Endometrial microvascular endothelial cells (primary cell): ENCODE data around the gene PSPC1. TPM values are rescaled to one million over a fixed set of nuclear protein-coding genes. Genes with fewer than 3 reads are reported as not detected.
"Not testable (repeated sequence)": the region's sequence is repeated elsewhere in the genome, so short reads cannot be mapped to it uniquely, and the experiment has no call there.

Experiments
- in situ Hi-C: cut with HindIII; loops from 2 replicates; pipeline ENCODE4 v1.10.0; 2017; ENCODE audit warnings: low sequenced_read_pairs, low pct_unique_long_range_greater_than_20kb; ENCODE audit errors: inconsistent ontology term
- total RNA-seq: library from RNA; depleted of rRNA; stranded (reverse); fragments of >200 nt; gene quantifications from one replicate; pipeline ENCODE4 v1.2.3, GENCODE V29; 2015; ENCODE audit errors: inconsistent ontology term

Gene PSPC1, protein sequence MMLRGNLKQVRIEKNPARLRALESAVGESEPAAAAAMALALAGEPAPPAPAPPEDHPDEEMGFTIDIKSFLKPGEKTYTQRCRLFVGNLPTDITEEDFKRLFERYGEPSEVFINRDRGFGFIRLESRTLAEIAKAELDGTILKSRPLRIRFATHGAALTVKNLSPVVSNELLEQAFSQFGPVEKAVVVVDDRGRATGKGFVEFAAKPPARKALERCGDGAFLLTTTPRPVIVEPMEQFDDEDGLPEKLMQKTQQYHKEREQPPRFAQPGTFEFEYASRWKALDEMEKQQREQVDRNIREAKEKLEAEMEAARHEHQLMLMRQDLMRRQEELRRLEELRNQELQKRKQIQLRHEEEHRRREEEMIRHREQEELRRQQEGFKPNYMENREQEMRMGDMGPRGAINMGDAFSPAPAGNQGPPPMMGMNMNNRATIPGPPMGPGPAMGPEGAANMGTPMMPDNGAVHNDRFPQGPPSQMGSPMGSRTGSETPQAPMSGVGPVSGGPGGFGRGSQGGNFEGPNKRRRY
- total RNA-seq = 61.0 TPM

DNA sequence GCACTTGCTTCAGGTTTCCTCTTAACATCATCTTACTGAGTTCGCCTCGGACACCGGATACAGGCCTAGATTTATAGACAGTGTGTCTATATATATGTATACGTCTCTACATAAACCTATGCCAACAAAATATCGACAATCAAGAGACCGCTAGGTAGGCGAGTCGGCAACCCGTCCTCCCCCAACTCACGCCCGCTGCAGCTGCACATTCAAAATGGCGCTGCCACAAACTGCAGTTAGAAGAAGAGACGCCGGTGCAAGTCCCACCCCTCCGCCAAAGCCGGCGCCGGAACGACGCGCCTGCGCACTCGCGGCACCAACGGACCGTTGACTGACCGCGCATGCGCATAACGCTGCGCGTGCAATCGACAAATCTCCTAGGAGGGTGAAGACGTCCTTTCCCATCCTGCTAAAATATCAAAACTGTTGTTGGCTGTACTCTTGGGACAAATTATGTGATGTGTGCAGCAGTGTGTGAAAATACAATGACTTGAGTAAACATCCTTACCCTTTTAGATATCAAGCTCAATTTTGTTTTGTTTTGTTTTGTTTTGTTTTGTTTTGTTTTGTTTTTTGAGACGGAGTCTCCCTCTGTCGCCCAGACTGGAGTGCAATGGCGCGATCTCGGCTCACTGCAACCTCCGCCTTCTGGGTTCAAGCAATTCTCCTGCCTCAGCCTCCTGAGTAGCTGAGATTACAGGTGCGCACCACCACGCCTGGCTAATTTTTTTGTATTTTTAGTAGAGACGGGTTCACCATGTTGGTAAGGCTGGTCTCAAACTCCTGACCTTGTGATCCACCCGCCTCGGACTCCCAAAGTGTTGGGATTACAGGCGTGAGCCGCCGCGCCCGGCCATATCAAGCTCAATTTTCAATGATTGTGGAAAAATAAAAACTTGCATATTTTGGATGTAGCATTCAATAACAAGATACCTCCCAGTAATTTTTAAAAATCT lies at the start of gene PSPC1:
PSPC1 (minus strand) TSS at position 219 of the 956 bp plus-strand sequence; CDS start at position 31, 188 bp downstream.
- in situ Hi-C loops = not testable (repeated sequence)

- in situ Hi-C loops = no loop called here
Measured at GRCh38 chr13:19822673-19823072, 39.9 kb upstream of the PSPC1 start.

DNA sequence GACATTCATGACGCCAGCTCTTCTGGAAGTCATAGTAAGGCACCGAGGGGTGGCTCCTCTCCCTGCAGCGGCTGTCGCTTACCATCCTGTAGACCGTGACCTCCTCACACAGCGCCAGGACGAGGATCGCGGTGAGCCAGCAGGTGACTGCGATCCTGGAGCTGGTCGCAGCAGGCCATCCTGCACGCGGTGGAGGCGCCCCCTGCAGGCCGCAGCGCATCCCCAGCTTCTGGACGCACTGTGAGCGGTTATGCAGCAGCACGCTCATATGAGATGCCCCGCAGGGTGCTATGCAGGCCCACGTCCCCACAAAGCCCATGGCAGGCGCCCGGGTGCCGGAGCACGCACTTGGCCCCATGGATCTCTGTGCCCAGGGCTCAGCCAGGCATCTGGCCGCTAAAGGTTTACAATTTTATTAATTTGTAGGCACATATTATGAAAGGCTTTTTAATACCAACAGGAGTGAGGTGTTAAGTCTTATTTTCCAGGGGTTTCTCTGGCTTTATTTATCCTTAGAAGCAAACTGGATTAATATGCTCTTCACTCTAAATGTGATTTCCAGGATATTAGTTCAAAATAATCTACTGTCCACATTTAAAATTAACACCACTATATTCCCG lies 35.6 kb upstream of the PSPC1 start:
- in situ Hi-C loops = no loop called here

GRCh38 chr13:19817510-19818158 lies 34.9 kb upstream of the PSPC1 start:
- in situ Hi-C loops = no loop called here

DNA sequence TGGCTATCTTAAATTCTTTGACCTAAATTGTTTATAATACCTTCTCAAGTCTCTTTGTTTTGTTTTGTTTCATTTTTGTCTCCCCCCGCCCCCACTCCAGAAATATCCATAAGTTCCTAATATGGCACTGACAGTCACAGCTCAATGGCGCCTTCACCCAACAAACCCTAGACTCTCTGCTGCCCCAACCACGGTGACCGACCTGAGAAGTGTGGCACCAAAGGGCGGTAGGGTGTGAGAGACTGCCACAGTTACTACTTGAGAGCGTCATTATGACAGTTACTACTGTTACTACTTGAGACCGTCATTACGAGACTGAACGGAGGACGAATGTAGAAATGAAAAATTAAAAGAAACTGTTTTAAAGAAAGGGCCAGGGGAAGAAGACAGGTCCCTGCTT lies 34.4 kb upstream of the PSPC1 start:
- in situ Hi-C loops = no loop called here

- in situ Hi-C loops = not testable (repeated sequence)
Measured at GRCh38 chr13:19815842-19816241, 33.1 kb upstream of the PSPC1 start.

DNA sequence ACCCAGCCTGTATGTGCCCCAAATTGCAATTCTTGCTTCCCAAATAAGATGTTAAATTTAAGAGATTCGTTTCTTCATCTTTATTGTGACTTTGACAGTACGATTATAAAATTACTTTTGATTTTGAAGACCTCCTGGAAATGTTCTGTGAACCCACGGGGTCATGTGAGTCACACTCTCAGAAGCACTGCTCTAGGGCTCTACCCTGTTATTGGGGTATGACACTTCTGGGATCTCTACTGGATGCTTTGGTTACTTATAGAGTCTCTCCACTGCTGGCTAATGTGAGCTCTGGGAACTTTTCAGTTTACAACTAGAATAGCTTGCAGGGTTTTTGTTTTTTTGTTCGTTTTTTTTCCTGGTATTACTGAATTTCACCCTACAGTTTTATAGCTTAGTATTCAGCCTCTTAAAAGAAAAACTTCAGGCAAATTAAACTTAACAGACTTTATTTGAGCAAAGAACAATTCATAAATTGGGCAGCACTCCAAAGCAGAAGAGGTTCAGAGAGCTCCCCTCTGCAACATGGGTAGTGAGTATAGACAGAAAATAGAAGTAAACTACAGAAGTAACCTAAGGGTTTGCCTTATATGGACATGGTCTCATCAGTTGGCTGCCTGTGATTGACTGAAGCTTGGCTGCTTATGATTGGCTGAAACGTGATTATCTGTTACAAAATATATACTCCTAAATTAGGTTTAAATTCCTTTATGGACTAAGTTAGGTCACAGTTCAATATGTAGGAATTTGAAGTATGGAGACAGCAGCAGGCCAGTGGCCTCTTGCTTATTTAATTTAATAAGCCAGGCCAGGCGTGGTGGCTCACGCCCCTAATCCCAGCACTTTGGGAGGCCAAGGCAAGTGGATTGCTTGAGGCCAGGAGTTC lies 28.5 kb upstream of the PSPC1 start:
- in situ Hi-C loops = no loop called here

- in situ Hi-C loops = no loop called here
Measured at GRCh38 chr13:19810151-19810550, 27.4 kb upstream of the PSPC1 start.

DNA sequence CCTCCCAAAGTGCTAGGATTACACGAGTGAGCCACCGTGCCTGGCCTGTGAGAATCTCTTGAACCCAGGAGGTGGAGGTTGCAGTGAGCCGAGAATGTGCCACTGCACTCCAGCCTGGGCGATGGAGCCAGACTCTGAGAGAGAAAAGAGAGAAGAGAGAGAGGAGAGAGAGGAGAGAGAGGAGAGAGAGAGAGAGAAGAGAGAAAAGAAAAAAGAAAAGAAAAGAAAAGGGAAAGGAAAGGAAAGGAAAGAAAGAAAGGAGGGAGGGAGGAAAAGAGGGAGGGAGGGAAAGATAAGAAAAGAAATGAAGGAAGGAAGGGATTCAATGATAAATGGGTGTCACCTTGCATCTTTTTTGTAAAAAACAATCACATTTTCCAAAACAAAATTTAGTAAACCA lies 23.0 kb upstream of the PSPC1 start:
- in situ Hi-C loops = no loop called here

DNA sequence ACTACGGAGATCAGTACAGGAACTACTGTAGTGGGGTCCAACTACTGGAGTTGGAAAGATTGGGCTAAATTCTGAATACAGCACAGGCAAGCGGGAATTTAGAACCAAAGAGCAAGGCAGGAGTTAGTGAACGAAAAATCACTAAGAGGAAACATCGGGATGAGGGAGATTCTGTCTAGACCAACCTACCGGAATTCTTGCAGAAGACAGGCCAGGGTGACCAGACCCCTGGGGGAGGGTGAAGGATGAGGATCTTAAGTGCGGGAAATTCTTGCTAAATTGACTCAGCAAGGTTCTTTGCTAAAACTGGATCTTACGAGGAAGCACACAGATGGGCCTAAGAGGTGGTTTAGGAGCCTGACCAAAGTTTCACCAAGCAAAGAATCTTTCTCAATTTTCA lies 13.2 kb upstream of the PSPC1 start:
- in situ Hi-C loops = no loop called here

GRCh38 chr13:19794631-19795030 lies 11.9 kb upstream of the PSPC1 start:
- in situ Hi-C loops = no loop called here

DNA sequence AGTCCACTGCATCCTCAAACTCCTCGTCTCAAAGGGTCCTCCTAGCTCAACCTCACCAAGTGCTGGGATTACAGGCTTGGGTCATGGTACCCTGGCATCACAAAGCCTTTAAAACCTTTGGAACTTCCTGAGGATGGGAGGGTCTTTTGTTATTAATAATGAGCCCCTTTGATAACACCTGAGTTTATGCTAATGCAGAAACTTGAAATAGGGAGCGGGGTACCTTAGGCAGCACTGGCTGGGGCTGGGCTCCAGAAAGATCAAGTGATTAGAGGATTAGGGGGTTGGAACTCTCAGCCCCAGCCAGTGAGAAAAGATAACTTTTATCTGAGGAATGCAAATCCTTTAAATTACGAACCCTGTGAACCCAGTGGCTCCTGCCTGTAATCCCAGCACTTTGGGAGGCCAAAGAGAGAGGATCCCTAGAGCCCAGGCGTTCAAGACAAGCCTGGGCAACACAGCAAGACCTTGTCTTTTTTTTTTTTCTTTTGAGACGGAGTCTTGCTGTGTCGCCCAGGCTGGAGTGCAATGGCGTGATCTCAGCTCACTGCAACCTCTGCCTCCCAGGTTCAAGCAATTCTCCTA lies 9.3 kb upstream of the PSPC1 start:
- in situ Hi-C loops = no loop called here

DNA sequence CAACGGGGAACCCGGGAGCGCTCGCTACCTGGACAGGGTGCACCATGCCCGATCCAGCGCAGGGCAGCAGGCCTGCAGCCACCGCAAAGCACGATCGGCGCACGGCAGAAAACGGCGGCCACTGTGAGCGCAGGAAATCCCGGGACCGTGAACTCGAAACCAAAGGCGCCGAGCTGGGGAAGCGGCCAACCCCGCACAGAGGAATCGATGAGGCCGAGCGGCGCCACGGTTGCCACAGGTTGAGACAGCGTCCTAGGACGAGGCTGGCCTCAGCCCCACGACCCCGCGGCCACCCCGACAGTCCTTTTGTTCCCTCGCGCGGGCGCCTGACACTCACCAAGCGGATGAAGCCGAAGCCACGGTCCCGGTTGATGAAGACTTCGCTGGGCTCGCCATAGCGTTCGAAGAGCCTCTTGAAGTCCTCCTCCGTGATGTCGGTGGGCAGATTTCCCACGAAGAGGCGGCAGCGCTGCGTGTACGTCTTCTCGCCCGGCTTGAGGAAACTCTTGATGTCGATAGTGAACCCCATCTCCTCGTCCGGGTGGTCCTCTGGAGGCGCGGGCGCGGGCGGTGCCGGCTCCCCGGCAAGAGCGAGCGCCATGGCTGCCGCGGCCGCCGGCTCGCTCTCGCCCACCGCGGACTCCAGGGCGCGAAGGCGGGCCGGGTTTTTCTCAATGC lies 557 bp downstream of the PSPC1 start:
- in situ Hi-C loops = no loop called here

DNA sequence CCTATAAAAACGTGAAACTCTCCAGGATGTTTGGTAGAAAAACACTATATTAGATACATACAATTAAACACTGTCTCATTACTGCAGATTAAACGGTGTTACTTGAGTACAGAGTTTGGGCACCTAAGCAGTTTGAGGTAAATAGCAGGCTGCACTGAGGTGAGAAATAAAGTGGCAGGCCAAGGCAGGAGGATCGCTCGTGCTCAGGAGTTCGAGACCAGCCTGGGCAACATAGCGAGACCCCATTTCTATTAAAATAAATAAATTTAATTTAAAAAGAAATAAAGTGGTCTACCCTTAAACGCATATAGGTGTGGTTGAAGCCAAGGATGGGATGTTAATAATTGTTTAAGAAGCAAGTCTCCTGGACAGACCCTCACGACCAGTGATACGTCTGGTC lies 1.2 kb downstream of the PSPC1 start:
- in situ Hi-C loops = no loop called here

- in situ Hi-C loops = not testable (repeated sequence)
Measured at GRCh38 chr13:19780753-19781418, 1.9 kb downstream of the PSPC1 start.

DNA sequence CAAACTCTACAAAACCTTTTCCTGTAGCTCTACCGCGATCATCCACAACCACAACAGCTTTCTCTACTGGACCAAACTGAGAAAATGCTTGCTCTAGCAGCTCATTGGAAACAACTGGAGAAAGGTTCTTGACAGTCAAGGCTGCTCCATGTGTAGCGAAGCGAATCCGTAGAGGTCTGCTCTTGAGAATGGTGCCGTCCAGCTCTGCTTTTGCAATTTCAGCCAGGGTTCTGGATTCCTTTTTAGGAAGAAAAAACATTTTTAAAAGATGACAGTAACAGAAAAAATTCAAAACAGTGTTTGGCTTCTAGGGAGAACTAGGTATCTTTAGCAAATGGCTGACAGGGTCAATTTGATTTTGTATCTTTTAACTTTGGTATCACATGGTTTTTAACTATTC lies 10.4 kb downstream of the PSPC1 start:
- in situ Hi-C loops = no loop called here
